Mononuclear cell (primary cell): ENCODE measurements around the gene RNU1-4. TPM values are rescaled to one million over a fixed set of nuclear protein-coding genes. Genes with fewer than 3 reads are reported as not detected.
"Not testable (repeated sequence)": the region's sequence is repeated elsewhere in the genome, so short reads cannot be mapped to it uniquely, and the experiment has no call there.

Source experiments
- H3K27me3 ChIP-seq: 2 replicates; pipeline ENCODE4 v1.6.0; 2011; ENCODE audit warnings: low read length, control low read depth; ENCODE audit not compliant: insufficient read depth
- H3K4me1 ChIP-seq: 2 replicates; pipeline ENCODE4 v1.5.1; 2011; ENCODE audit warnings: mild to moderate bottlenecking, low read length, control low read depth; ENCODE audit not compliant: insufficient read depth
- H3K4me3 ChIP-seq: 2 replicates; pipeline ENCODE4 v1.5.1; 2011; ENCODE audit warnings: mild to moderate bottlenecking, low read length, moderate library complexity
- H3K9me3 ChIP-seq: 2 replicates; pipeline ENCODE4 v1.5.1; 2011; ENCODE audit warnings: low read depth, mild to moderate bottlenecking, control low read depth, low read length
- total RNA-seq: library from RNA; depleted of rRNA; stranded (reverse); fragments of >200 nt; gene quantifications from one replicate; pipeline ENCODE4 v1.2.3, GENCODE V29; 2012

The RNU1-4 gene
- total RNA-seq, 1 donor, result under 0.01 TPM

- H3K9me3 ChIP-seq, H3K4me3 ChIP-seq, H3K4me1 ChIP-seq, H3K27me3 ChIP-seq: not testable (repeated sequence)
These were observed 36.2 kb upstream of the RNU1-4 start for GRCh38 chr1:16704076-16704475.

GRCh38 chr1:16704502-16705100, 35.7 kb upstream of the RNU1-4 start:
- H3K27me3 ChIP-seq, H3K4me1 ChIP-seq, H3K9me3 ChIP-seq, H3K4me3 ChIP-seq: not testable (repeated sequence)

- not testable (repeated sequence) for H3K9me3 ChIP-seq, H3K4me3 ChIP-seq, H3K27me3 ChIP-seq, H3K4me1 ChIP-seq
These were observed 34.0 kb upstream of the RNU1-4 start for GRCh38 chr1:16706302-16706701.

GRCh38 chr1:16707130-16708093, 32.9 kb upstream of the RNU1-4 start:
- H3K27me3 ChIP-seq, H3K9me3 ChIP-seq, H3K4me3 ChIP-seq, H3K4me1 ChIP-seq: not testable (repeated sequence)

- not testable (repeated sequence) for H3K4me1 ChIP-seq, H3K27me3 ChIP-seq, H3K9me3 ChIP-seq, H3K4me3 ChIP-seq
These were observed 31.6 kb upstream of the RNU1-4 start for GRCh38 chr1:16708704-16709103.

- not testable (repeated sequence) for H3K4me3 ChIP-seq, H3K4me1 ChIP-seq, H3K9me3 ChIP-seq, H3K27me3 ChIP-seq
These were observed 30.6 kb upstream of the RNU1-4 start for GRCh38 chr1:16709659-16710087.

- H3K4me1 ChIP-seq, H3K9me3 ChIP-seq, H3K4me3 ChIP-seq, H3K27me3 ChIP-seq: not testable (repeated sequence)
These were observed 29.7 kb upstream of the RNU1-4 start for GRCh38 chr1:16710618-16711017.

- H3K4me3 ChIP-seq, H3K9me3 ChIP-seq, H3K27me3 ChIP-seq, H3K4me1 ChIP-seq: not testable (repeated sequence)
These were observed 28.2 kb upstream of the RNU1-4 start for GRCh38 chr1:16712131-16712530.

GRCh38 chr1:16712582-16712981, 27.7 kb upstream of the RNU1-4 start:
- not testable (repeated sequence) for H3K4me1 ChIP-seq, H3K27me3 ChIP-seq, H3K9me3 ChIP-seq, H3K4me3 ChIP-seq

GRCh38 chr1:16712984-16713383, 27.3 kb upstream of the RNU1-4 start:
- H3K9me3 ChIP-seq, H3K4me3 ChIP-seq, H3K27me3 ChIP-seq, H3K4me1 ChIP-seq: not testable (repeated sequence)

- H3K4me3 ChIP-seq, H3K4me1 ChIP-seq, H3K27me3 ChIP-seq, H3K9me3 ChIP-seq: not testable (repeated sequence)
These were observed 26.8 kb upstream of the RNU1-4 start for GRCh38 chr1:16713480-16713879.

- Histone ChIP-seq H3K9me3 (no peaks in the 10 kb centered on the region), H3K4me1 (no peaks in the 10 kb centered on the region), H3K4me3 (no peak overlapping the region), H3K27me3 (peaks cover 3% of the 10 kb centered on the region)
These were observed 23.5 kb upstream of the RNU1-4 start for GRCh38 chr1:16716691-16717335.

- no peak overlapping the region for H3K4me3 ChIP-seq
- H3K27me3 ChIP-seq, result peaks cover 3% of the 10 kb centered on the region
- H3K9me3 ChIP-seq, result no peaks in the 10 kb centered on the region
- H3K4me1 ChIP-seq, result no peaks in the 10 kb centered on the region
These were observed 22.8 kb upstream of the RNU1-4 start for GRCh38 chr1:16717336-16718098.

GRCh38 chr1:16718099-16718907, 22.0 kb upstream of the RNU1-4 start:
- H3K27me3 ChIP-seq, H3K4me3 ChIP-seq, H3K4me1 ChIP-seq, H3K9me3 ChIP-seq: not testable (repeated sequence)
